Adrenal gland (tissue), 5 donors: ENCODE results near the gene FYN.

ENCODE experiments used
- POLR2A ChIP-seq, 2 donors: fragments of 450-650 bp; IDR thresholded peaks; one replicate each; pipeline ENCODE4 v1.6.1; 2017; ENCODE audit warnings: antibody characterized with exemption in 2 of 2, mild to moderate bottlenecking in 2 of 2, moderate library complexity in 1 of 2
- TF ChIP-seq, protein P1 (sequence below), 6 experiments: fragments of 450-650 bp in 4 of 6; fragments of 200-600 bp in 2 of 6; sonication (generic) in 1 of 6; IDR thresholded peaks; 1 replicate in 5 of 6; 2 replicates in 1 of 6; pipeline versions ENCODE4 v1.5.1 to v1.8.0; 2016 to 2021; ENCODE audit warnings: antibody characterized with exemption in 6 of 6, mild to moderate bottlenecking in 2 of 6, moderate library complexity in 1 of 6
- donor health status: DM: no; HTN: no; CAD: no.

DNA sequence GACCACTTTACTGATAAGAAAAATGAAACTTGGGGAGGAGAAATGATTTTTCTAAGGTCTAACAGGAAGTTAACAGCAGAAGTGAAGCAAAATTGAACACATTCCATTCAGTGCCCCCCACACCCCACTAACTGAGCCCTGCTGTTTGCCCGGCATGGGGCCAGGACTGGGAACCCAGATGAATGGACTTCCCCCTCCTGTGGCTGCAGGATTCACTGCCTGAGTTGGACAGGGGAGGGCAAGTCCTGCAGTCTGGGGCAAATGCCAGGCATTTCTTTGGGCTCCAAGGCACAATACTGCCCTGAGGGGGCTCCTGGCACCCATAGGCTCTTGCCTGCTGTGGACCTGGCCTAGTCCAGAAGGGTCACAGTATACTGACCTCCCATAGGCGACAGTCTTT is 28.3 kb downstream of the FYN start:
- TF ChIP-seq, protein P1, sequence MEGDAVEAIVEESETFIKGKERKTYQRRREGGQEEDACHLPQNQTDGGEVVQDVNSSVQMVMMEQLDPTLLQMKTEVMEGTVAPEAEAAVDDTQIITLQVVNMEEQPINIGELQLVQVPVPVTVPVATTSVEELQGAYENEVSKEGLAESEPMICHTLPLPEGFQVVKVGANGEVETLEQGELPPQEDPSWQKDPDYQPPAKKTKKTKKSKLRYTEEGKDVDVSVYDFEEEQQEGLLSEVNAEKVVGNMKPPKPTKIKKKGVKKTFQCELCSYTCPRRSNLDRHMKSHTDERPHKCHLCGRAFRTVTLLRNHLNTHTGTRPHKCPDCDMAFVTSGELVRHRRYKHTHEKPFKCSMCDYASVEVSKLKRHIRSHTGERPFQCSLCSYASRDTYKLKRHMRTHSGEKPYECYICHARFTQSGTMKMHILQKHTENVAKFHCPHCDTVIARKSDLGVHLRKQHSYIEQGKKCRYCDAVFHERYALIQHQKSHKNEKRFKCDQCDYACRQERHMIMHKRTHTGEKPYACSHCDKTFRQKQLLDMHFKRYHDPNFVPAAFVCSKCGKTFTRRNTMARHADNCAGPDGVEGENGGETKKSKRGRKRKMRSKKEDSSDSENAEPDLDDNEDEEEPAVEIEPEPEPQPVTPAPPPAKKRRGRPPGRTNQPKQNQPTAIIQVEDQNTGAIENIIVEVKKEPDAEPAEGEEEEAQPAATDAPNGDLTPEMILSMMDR (IDR thresholded peaks at IDR 0.05): no peak
- no peak for TF ChIP-seq POLR2A (IDR thresholded peaks at IDR 0.05)
